Activated CD4-positive, alpha-beta T cell treated with anti-CD3 and anti-CD28 coated beads for 36 hours (primary cell): ENCODE data around the gene FSIP1. TPM values are rescaled to one million over a fixed set of nuclear protein-coding genes. Genes with fewer than 3 reads are reported as not detected.

ENCODE experiments used
- ATAC-seq: fragments of 200-7000 bp; cut with Tn5 transposase; one replicate; pipeline ENCODE4 v1.10.0; 2021; ENCODE audit warnings: mild to moderate bottlenecking, moderate library complexity
- CTCF ChIA-PET: fragments of 350-600 bp; sonication (Branson Sonifier 250); formaldehyde crosslinking; loops from one replicate; lab custom pipeline; 2021; ENCODE audit warnings: antibody characterized with exemption; lab: Charles Lee
- POLR2A ChIA-PET: fragments of 350-600 bp; sonication (Branson Sonifier 250); formaldehyde crosslinking; loops from one replicate; lab custom pipeline; 2021; ENCODE audit warnings: antibody characterized with exemption, inconsistent platforms; lab: Charles Lee
- DNase-seq: peaks from one replicate; pipeline ENCODE4 v3.0.0-alpha.2; 2020
- H3K27ac Mint-ChIP-seq: one replicate; pipeline ENCODE4 v1.8.0; 2021; ENCODE audit warnings: mixed read lengths
- H3K27me3 Mint-ChIP-seq: one replicate; pipeline ENCODE4 v1.8.0; 2021; ENCODE audit warnings: mixed read lengths
- H3K36me3 Mint-ChIP-seq: one replicate; pipeline ENCODE4 v1.8.0; 2021; ENCODE audit warnings: low read depth, mixed read lengths
- H3K4me1 Mint-ChIP-seq: one replicate; pipeline ENCODE4 v1.8.0; 2021; ENCODE audit warnings: mixed read lengths
- H3K4me3 Mint-ChIP-seq: one replicate; pipeline ENCODE4 v1.8.0; 2021; ENCODE audit warnings: mild to moderate bottlenecking, moderate library complexity, mixed read lengths
- H3K9me3 Mint-ChIP-seq: one replicate; pipeline ENCODE4 v1.8.0; 2021; ENCODE audit warnings: low read depth, mixed read lengths
- intact Hi-C, 2 experiments: fragments of 100-400 bp; cut with DNase I in 1 of 2; cut with micrococcal nuclease in 1 of 2; formaldehyde crosslinking; loops; one replicate each; pipeline versions ENCODE4 v1.14.2 to v1.15.1; 2022 to 2024; cut with DNase I, micrococcal nuclease
- total RNA-seq, 2 experiments: library from RNA; stranded (reverse); gene quantifications; one replicate each; pipeline ENCODE4 v1.2.3, GENCODE V29; 2021

The FSIP1 gene
- total RNA-seq, 2 experiments from 2014 or later, result 0.25 to 0.32 TPM

DNA sequence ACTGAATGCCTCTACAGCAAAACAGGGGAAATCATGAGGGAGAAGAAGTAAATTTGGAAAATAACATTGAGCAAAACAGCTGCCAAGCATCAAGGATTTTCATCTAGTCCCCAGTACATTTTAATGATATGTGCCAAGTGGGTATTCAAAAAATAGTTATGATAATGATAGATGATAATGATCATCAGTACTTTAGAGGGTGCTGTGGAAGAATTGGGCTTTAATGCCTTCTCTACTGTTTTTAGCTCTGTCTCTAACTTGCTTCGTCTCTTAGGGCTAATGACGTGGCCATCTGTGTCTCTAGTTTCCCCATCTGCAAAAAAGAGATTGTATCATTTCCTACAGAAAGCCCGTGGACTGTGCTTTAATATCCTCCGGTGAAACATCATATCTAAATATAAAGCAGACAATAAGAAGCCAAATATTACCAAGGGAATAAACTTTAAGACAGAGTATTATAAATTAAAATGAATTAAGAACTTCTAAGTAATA, 10.2 kb upstream of the FSIP1 start:
- Mint-ChIP-seq H3K4me1 (peaks cover 8% of the 10 kb centered on the region), H3K27me3 (peaks cover 10% of the 10 kb centered on the region), H3K9me3 (no peaks in the 10 kb centered on the region), H3K4me3 (no peak overlapping the region), H3K36me3 (peaks cover 1% of the 10 kb centered on the region), H3K27ac (no peak overlapping the region)
- no peak for ATAC-seq
- no peak for DNase-seq
- POLR2A ChIA-PET, result no interaction called here
- CTCF ChIA-PET, result interaction anchor here (0.7 kb wide), 1 partner anchor 85 kb away, joined by 3 read pairs; no protein-coding TSS in a partner anchor
- intact Hi-C loops, result no loop called here

- CTCF ChIA-PET, result interaction anchor here (0.7 kb wide), 1 partner anchor 85 kb away, joined by 3 read pairs; no protein-coding TSS in a partner anchor
- H3K9me3 Mint-ChIP-seq, result no peaks in the 10 kb centered on the region
- no peak overlapping the region for H3K4me3 Mint-ChIP-seq
- POLR2A ChIA-PET, result no interaction called here
- no peak overlapping the region for H3K27ac Mint-ChIP-seq
- ATAC-seq (no peak), DNase-seq (no peak)
- H3K36me3 Mint-ChIP-seq, result peaks cover 2% of the 10 kb centered on the region
- peaks cover 15% of the 10 kb centered on the region for H3K4me1 Mint-ChIP-seq
- intact Hi-C loops, result no loop called here
- H3K27me3 Mint-ChIP-seq, result peaks cover 10% of the 10 kb centered on the region
These were observed 9.6 kb upstream of the FSIP1 start for GRCh38 chr15:39792025-39792843.

DNA sequence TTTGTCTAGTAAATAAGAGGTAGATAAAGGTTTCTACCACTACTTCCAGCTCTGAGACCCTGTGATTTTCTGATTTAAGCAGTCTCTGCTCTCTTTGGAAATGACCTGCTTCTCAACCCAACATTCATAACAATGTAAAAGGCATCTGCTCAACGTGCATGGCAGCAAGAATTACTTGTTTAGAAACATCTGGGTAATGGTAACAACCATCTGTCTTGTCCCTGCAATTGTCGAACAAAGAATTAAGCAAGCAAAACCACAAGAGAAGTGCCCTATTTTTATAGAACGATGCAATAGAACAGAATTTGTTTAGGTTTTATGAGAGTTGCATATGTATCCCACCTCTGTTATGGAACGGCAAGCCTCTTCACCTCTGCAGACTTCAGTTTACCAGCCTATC, 7.1 kb upstream of the FSIP1 start:
- H3K4me1 Mint-ChIP-seq, result peaks cover 35% of the 10 kb centered on the region
- H3K27ac Mint-ChIP-seq, result no peak overlapping the region
- H3K4me3 Mint-ChIP-seq, result no peak overlapping the region
- H3K36me3 Mint-ChIP-seq, result peaks cover 2% of the 10 kb centered on the region
- peaks cover 7% of the 10 kb centered on the region for H3K27me3 Mint-ChIP-seq
- no peak for DNase-seq
- ChIA-PET CTCF (interaction anchor here (1.0 to 3.3 kb wide), 7 partner anchors 10 to 483 kb away, joined by 3 to 36 read pairs (median 4); no protein-coding TSS in a partner anchor), POLR2A (no interaction called here)
- intact Hi-C loops, result loop anchor here in 1 of 2 experiments (10.0 kb wide), 3 partner anchors 515 to 1235 kb away; partner anchors contain the start of genes IVD and PLCB2
- H3K9me3 Mint-ChIP-seq, result no peaks in the 10 kb centered on the region
- ATAC-seq, result no peak

DNA sequence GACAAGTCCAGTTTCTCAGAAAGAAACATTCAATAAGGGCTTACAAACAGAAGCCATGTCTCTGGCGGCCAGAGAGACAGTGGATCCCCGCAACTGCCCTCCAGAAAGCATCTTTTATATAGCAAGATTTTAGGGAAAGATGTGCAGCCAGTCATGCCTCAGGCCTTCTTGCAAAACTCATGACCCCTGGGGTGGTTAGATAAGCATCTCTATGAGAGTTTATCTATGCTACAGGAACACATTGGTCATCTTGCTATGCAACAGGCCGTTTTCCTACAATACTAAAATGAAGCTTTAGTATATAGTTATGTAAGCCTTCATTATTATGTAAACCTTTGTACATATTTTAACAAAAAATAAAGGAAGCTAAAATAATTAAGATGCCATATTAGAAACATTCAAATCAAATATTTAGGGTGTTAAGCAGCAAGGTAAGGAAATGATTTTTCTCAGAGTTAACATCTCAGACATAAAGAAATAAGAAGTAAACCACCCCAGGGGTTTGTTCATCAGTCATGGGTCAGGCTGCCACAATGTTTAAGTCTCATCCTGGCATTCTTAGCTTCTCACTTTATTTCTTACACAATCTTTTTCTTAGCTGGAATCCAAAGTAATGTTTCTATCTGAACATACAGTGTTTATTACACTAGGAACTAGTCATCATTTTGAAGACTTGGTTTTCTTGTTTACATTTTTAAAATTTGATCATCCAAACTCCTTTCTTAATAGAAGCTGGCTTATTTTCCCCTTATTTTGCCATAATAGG, 6.3 kb upstream of the FSIP1 start:
- no peak overlapping the region for H3K27ac Mint-ChIP-seq
- peaks cover 42% of the 10 kb centered on the region for H3K4me1 Mint-ChIP-seq
- H3K36me3 Mint-ChIP-seq, result peaks cover 2% of the 10 kb centered on the region
- POLR2A ChIA-PET, result interaction anchor here (0.7 kb wide), 1 partner anchor 118 kb away, joined by 3 read pairs; no protein-coding TSS in a partner anchor
- peaks cover 2% of the 10 kb centered on the region for H3K27me3 Mint-ChIP-seq
- H3K4me3 Mint-ChIP-seq, result no peak overlapping the region
- CTCF ChIA-PET, result interaction anchor here (0.7 to 3.3 kb wide), 16 partner anchors 10 to 490 kb away, joined by 3 to 36 read pairs (median 4); no protein-coding TSS in a partner anchor
- ATAC-seq (no peak), DNase-seq (no peak)
- intact Hi-C loops, result loop anchor here (1.0 to 10.0 kb wide), 4 partner anchors 250 to 1234 kb away; partner anchors contain the start of genes IVD (in 1 of the 2), PLCB2 (in 1 of the 2) and SRP14 (in 1 of the 2)
- no peaks in the 10 kb centered on the region for H3K9me3 Mint-ChIP-seq

DNA sequence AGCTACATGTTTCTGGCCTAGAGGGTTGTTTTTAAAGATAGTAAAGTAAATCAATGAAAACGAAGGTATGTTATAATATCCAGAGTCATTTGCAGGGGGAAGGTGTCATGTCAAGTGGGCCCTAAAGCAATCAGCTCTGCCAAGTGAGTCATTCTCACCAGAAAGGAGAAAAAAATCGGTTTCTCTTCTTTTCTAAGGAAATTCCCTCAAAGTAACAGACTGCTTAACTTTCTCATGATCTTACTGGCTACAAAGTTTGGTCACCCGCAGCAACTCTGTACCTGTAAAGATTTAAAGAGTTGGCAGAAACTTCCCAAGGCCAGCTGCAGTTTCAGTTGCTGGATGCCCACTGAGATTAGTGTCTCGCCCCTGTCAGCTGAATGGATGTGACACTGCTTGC, 5.5 kb upstream of the FSIP1 start:
- H3K36me3 Mint-ChIP-seq, result peaks cover 2% of the 10 kb centered on the region
- ATAC-seq, result peak; percentile 84
- H3K27me3 Mint-ChIP-seq, result no peaks in the 10 kb centered on the region
- H3K4me1 Mint-ChIP-seq, result peaks cover 48% of the 10 kb centered on the region
- ChIA-PET POLR2A (interaction anchor here (0.5 to 0.8 kb wide), 4 partner anchors 18 to 960 kb away, joined by 3 to 7 read pairs (median 4); no protein-coding TSS in a partner anchor), CTCF (interaction anchor here (0.6 to 3.3 kb wide), 15 partner anchors 10 to 531 kb away, joined by 3 to 36 read pairs (median 4); no protein-coding TSS in a partner anchor)
- H3K27ac Mint-ChIP-seq, result no peak overlapping the region
- peak; percentile 46 for DNase-seq
- intact Hi-C loops, result loop anchor here (1.0 to 10.0 kb wide), 4 partner anchors 251 to 1233 kb away; partner anchors contain the start of genes IVD (in 1 of the 2), PLCB2 (in 1 of the 2) and SRP14 (in 1 of the 2)
- no peaks in the 10 kb centered on the region for H3K9me3 Mint-ChIP-seq
- no peak overlapping the region for H3K4me3 Mint-ChIP-seq

DNA sequence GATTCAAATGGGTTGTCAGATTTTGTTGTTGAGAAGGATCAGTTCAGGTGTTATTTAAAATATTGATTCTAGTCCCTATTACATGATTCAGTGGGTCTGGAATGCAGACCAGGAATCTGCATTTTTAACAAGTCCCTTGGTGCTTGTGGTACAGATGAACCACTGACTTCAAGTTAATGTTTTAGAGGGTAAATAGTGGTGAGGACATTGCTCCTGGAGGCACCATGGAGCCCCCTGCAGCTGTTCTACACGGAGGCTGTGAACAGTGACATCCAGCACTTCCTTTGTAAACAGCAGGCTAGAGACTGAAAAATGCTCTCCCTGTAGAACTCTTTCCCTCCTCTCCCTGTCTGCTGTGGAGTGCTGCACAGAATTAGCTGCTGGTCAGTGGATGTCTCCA, 4.8 kb upstream of the FSIP1 start:
- intact Hi-C loops, result loop anchor here (2.0 to 10.0 kb wide), 5 partner anchors 189 to 1233 kb away; partner anchors contain the start of genes IVD (in 1 of the 2) and PLCB2 (in 1 of the 2)
- Mint-ChIP-seq H3K27me3 (no peaks in the 10 kb centered on the region), H3K27ac (no peak overlapping the region), H3K4me1 (peaks cover 48% of the 10 kb centered on the region), H3K9me3 (no peaks in the 10 kb centered on the region), H3K4me3 (no peak overlapping the region), H3K36me3 (peaks cover 2% of the 10 kb centered on the region)
- DNase-seq (no peak), ATAC-seq (no peak)
- ChIA-PET POLR2A (interaction anchor here (0.5 to 0.8 kb wide), 4 partner anchors 19 to 960 kb away, joined by 3 to 7 read pairs (median 4); no protein-coding TSS in a partner anchor), CTCF (interaction anchor here (0.6 to 3.3 kb wide), 11 partner anchors 11 to 532 kb away, joined by 3 to 36 read pairs (median 3); no protein-coding TSS in a partner anchor)

DNA sequence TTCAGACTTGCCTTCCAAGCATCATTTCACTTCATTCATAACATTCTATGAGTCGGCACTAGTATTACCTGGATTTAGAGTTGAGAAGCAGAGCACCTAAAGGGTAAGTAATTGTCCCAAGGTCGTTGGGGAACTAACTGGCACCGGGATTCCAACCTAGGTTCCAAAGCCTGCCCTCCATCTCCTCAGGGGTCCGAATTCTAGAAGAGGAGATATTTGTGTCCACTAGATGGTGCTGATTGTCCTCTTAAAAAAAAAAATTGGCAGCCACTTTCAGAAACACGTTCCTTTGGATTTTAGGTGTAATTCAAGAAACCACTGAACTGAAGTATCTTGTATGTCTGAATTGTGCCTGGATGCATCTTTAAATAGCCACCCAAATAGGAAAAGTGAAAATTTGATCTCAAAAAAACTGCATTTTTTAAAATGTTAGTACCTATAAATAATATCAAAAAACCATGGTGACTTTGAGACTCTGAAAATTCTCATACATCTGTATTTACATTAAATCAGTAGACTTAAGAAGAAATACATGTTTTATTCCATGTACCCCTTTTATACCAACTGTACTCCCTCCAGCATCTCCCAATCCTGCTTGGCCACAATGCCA, 3.9 kb upstream of the FSIP1 start:
- intact Hi-C loops, result loop anchor here (1.0 to 10.0 kb wide), 9 partner anchors 88 to 1232 kb away; partner anchors contain the start of genes IVD (in 1 of the 2), PLCB2 (in 1 of the 2) and SRP14 (in 1 of the 2)
- POLR2A ChIA-PET, result no interaction called here

DNA sequence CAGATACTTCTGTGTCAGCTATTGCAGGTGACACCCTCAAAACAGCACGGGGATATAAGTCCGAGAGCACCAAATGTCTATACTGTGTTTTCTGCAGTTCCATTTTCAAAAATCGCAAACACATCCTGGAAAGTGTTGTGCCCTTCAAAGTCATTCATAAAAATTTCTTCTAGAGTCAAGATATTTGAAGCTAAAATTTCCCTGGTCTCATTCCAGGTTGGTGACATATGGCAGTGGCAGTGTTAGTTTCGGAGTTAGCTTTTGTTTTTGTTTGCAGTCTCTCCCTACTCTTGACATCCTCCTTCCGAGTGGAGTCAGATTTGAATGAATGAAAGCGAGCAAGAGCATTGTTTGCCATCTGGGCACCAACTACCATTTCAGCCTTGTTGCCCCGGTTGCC, 3.2 kb upstream of the FSIP1 start:
- Mint-ChIP-seq H3K36me3 (peaks cover 2% of the 10 kb centered on the region), H3K4me1 (peaks cover 57% of the 10 kb centered on the region), H3K4me3 (no peak overlapping the region), H3K9me3 (no peaks in the 10 kb centered on the region), H3K27me3 (no peaks in the 10 kb centered on the region), H3K27ac (no peak overlapping the region)
- no peak for DNase-seq
- intact Hi-C loops, result loop anchor here (1.0 to 10.0 kb wide), 9 partner anchors 88 to 1231 kb away; partner anchors contain the start of genes IVD (in 1 of the 2), PLCB2 (in 1 of the 2) and SRP14 (in 1 of the 2)
- ATAC-seq, result no peak
- ChIA-PET CTCF (interaction anchor here (0.6 to 1.2 kb wide), 9 partner anchors 9 to 521 kb away, joined by 3 to 7 read pairs (median 3); no protein-coding TSS in a partner anchor), POLR2A (no interaction called here)

More for the DNA sequence above, 3.9 kb upstream of the FSIP1 start:
- H3K27me3 Mint-ChIP-seq, result no peaks in the 10 kb centered on the region
- ATAC-seq (no peak), DNase-seq (peak; percentile 19)
- H3K27ac Mint-ChIP-seq, result no peak overlapping the region
- H3K4me1 Mint-ChIP-seq, result peaks cover 52% of the 10 kb centered on the region
- H3K36me3 Mint-ChIP-seq, result peaks cover 2% of the 10 kb centered on the region
- H3K4me3 Mint-ChIP-seq, result no peak overlapping the region
- no peaks in the 10 kb centered on the region for H3K9me3 Mint-ChIP-seq
- CTCF ChIA-PET, result interaction anchor here (0.7 to 3.3 kb wide), 4 partner anchors 88 to 1081 kb away, joined by 3 to 36 read pairs (median 3); no protein-coding TSS in a partner anchor

DNA sequence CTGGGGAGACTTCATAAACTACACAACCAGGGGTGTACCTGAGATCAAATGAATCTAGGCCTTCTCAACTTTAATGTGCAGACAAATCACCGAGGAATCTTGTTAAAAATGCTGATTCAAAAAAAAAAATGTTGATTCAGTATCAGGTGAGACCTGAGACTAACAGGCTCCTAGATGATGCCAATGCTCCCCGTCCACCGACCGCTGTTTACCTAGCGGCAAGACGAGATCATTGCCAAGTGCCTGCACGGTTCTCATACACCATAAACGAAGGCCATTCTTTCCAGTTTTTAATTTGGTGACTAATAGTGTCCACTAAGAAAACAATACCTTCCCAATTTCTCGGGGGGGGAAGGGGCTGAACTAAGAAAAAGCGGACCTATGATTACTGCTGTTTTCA, 2.5 kb upstream of the FSIP1 start:
- H3K27me3 Mint-ChIP-seq, result no peaks in the 10 kb centered on the region
- intact Hi-C loops, result loop anchor here in 1 of 2 experiments (10.0 kb wide), 3 partner anchors 520 to 1230 kb away; partner anchors contain the start of genes IVD and PLCB2
- H3K36me3 Mint-ChIP-seq, result peaks cover 2% of the 10 kb centered on the region
- peaks cover 57% of the 10 kb centered on the region for H3K4me1 Mint-ChIP-seq
- POLR2A ChIA-PET, result no interaction called here
- DNase-seq, result no peak
- H3K27ac Mint-ChIP-seq, result peak overlapping the region; percentile 56
- H3K4me3 Mint-ChIP-seq, result no peak overlapping the region
- ATAC-seq, result no peak
- H3K9me3 Mint-ChIP-seq, result no peaks in the 10 kb centered on the region
- CTCF ChIA-PET, result interaction anchor here (0.6 to 1.3 kb wide), 13 partner anchors 8 to 490 kb away, joined by 3 to 7 read pairs (median 3); no protein-coding TSS in a partner anchor

DNA sequence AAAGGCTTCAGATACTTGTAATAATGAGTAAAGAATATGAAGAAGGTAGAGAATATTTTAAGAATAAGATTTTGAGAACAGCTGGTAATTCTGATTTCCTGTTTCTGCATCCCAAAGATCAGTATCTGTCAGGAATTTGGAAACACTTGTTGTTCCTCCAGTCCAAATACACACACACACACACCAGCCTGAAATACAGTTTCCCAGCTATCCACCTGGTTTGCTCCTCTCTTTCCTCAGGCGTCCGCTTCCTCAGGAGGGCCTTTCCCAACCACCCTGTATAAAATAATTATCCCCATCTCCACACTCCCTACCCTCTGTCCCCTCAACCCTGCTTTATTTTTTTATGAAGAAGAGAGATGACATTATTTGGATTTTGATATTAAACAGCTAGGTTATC, 2.0 kb upstream of the FSIP1 start:
- CTCF ChIA-PET, result interaction anchor here (0.6 to 1.3 kb wide), 9 partner anchors 15 to 490 kb away, joined by 3 to 4 read pairs (median 3); no protein-coding TSS in a partner anchor
- POLR2A ChIA-PET, result no interaction called here
- peaks cover 2% of the 10 kb centered on the region for H3K36me3 Mint-ChIP-seq
- H3K4me1 Mint-ChIP-seq, result peaks cover 57% of the 10 kb centered on the region
- no peak for DNase-seq
- H3K4me3 Mint-ChIP-seq, result peak overlapping the region; percentile 4
- ATAC-seq, result no peak
- peak overlapping the region; percentile 56 for H3K27ac Mint-ChIP-seq
- H3K9me3 Mint-ChIP-seq, result no peaks in the 10 kb centered on the region
- intact Hi-C loops, result loop anchor here (5.0 to 10.0 kb wide), 5 partner anchors 148 to 1230 kb away; partner anchors contain the start of genes CCDC32 (in 1 of the 2), EIF2AK4 (in 1 of the 2), IVD (in 1 of the 2) and PLCB2 (in 1 of the 2)
- H3K27me3 Mint-ChIP-seq, result no peaks in the 10 kb centered on the region
